ENCODE data around the gene PHACTR3. TPM values are rescaled to one million over a fixed set of nuclear protein-coding genes. Genes with fewer than 3 reads are reported as not detected.
A peak's percentile ranks its signal among the peaks of the same experiment; 100 is the strongest.

The PHACTR3 gene
- total and polyA plus RNA-seq, 10 donors, result 1.4 to 15.0 (median 8.6) TPM

- Histone ChIP-seq H3K36me3 (no peaks in the 10 kb centered on the region), H3K27ac (no peak overlapping the region), H3K4me3 (no peak overlapping the region), H3K9me3 (no peaks in the 10 kb centered on the region), H3K27me3 (replicated peaks in 1 of 7) (peaks cover 0 to 44% (median 0%) of the 10 kb centered on the region in 7 donors), H3K4me1 (peaks cover 0 to 6% (median 2%) of the 10 kb centered on the region in 6 donors)
- intact Hi-C loops (cut with DNase I; ENCODE audit: low total_unique reads), result no loop called here
- no peak for TF ChIP-seq CTCF (IDR thresholded peaks at IDR 0.05 in 8 of 11, conservative IDR thresholded peaks at IDR 0.05 in 3 of 11)
- no peak for TF ChIP-seq POLR2AphosphoS5 (IDR thresholded peaks at IDR 0.05)
- no peak for TF ChIP-seq POLR2A (IDR thresholded peaks at IDR 0.05)
- no peak for DNase-seq
- WGBS, 5 donors, result 75 to 93% (median 78%) methylated on average over 4 of the region's 4 CpGs
Measured at GRCh38 chr20:59746155-59746554, 141.8 kb downstream of the PHACTR3 start.

GRCh38 chr20:59747671-59748515, 143.6 kb downstream of the PHACTR3 start:
- TF ChIP-seq CTCF (IDR thresholded peaks at IDR 0.05 in 8 of 11, conservative IDR thresholded peaks at IDR 0.05 in 3 of 11) (no peak), POLR2A (IDR thresholded peaks at IDR 0.05) (no peak), POLR2AphosphoS5 (IDR thresholded peaks at IDR 0.05) (no peak)
- intact Hi-C loops (cut with DNase I; ENCODE audit: low total_unique reads), result no loop called here
- Histone ChIP-seq H3K36me3 (no peaks in the 10 kb centered on the region), H3K27ac (no peak overlapping the region), H3K27me3 (replicated peaks in 1 of 7) (peaks cover 0 to 45% (median 0%) of the 10 kb centered on the region in 7 donors), H3K4me1 (peaks cover 0 to 23% (median 14%) of the 10 kb centered on the region in 6 donors), H3K4me3 (no peak overlapping the region), H3K9me3 (no peaks in the 10 kb centered on the region)
- peak; percentile 46 for DNase-seq
- 68 to 84% (median 78%) methylated on average over 12 of the region's 12 CpGs for WGBS, 5 donors

- Histone ChIP-seq H3K27ac (peak overlapping the region in 4 of 8 donors; percentile 15 to 47 (median 28)), H3K4me1 (peaks cover 0 to 31% (median 19%) of the 10 kb centered on the region in 6 donors), H3K27me3 (replicated peaks in 1 of 7) (peaks cover 0 to 46% (median 0%) of the 10 kb centered on the region in 7 donors), H3K36me3 (no peaks in the 10 kb centered on the region), H3K4me3 (no peak overlapping the region), H3K9me3 (no peaks in the 10 kb centered on the region)
- no peak for TF ChIP-seq POLR2A (IDR thresholded peaks at IDR 0.05)
- TF ChIP-seq POLR2AphosphoS5 (IDR thresholded peaks at IDR 0.05), result no peak
- TF ChIP-seq CTCF (IDR thresholded peaks at IDR 0.05 in 8 of 11, conservative IDR thresholded peaks at IDR 0.05 in 3 of 11), result no peak
- peak; percentile 12 for DNase-seq
- intact Hi-C loops (cut with DNase I; ENCODE audit: low total_unique reads), result no loop called here
- WGBS, 5 donors, result 62 to 75% (median 65%) methylated on average over 14 of the region's 14 CpGs
Measured at GRCh38 chr20:59748619-59749191, 144.4 kb downstream of the PHACTR3 start.

- intact Hi-C loops (cut with DNase I; ENCODE audit: low total_unique reads), result no loop called here
- WGBS, 5 donors, result 67 to 81% (median 70%) methylated on average over 12 of the region's 12 CpGs
- H3K4me1 ChIP-seq, result peaks cover 0 to 33% (median 19%) of the 10 kb centered on the region in 6 donors
- H3K9me3 ChIP-seq, result no peaks in the 10 kb centered on the region
- DNase-seq, result peak; percentile 49
- H3K4me3 ChIP-seq, result no peak overlapping the region
- H3K27ac ChIP-seq, result peak overlapping the region in 4 of 8 donors; percentile 15 to 47 (median 28)
- H3K36me3 ChIP-seq, result no peaks in the 10 kb centered on the region
- H3K27me3 ChIP-seq (replicated peaks in 1 of 7), result peaks cover 0 to 46% (median 0%) of the 10 kb centered on the region in 7 donors
- TF ChIP-seq POLR2A (IDR thresholded peaks at IDR 0.05), result no peak
- no peak for TF ChIP-seq POLR2AphosphoS5 (IDR thresholded peaks at IDR 0.05)
- TF ChIP-seq CTCF (IDR thresholded peaks at IDR 0.05 in 8 of 11, conservative IDR thresholded peaks at IDR 0.05 in 3 of 11), result no peak
Measured at GRCh38 chr20:59749301-59749700, 145.0 kb downstream of the PHACTR3 start.

All from spleen (tissue), 11 donors.